Caco-2 (cell line): ENCODE data around the gene GCGR. TPM values are rescaled to one million over a fixed set of nuclear protein-coding genes. Genes with fewer than 3 reads are reported as not detected.

Experiments
- BruUV-seq: library from RNA; stranded (reverse); fragments of 400-500 nt; replicated peaks from 2 replicates; lab custom pipeline; 2021; lab: Mats Ljungman, UMichigan
- CTCF ChIA-PET: fragments of 300-600 bp; sonication (Branson Sonifier 250); formaldehyde crosslinking; loops from one replicate; lab custom pipeline; 2022; ENCODE audit warnings: antibody characterized with exemption; lab: Charles Lee
- POLR2A ChIA-PET: fragments of 300-600 bp; sonication (Branson Sonifier 250); formaldehyde crosslinking; loops from one replicate; lab custom pipeline; 2022; ENCODE audit warnings: antibody characterized with exemption; lab: Charles Lee
- DNase-seq, 2 experiments: peaks; one replicate each; pipeline versions ENCODE4 v3.0.0 to v3.0.0-alpha.2; 2020 to 2022
- H3K27me3 ChIP-seq: replicated peaks from 2 replicates; pipeline ENCODE4 v1.6.0; 2011; ENCODE audit warnings: low read length; ENCODE audit not compliant: control insufficient read depth, insufficient read depth
- H3K36me3 ChIP-seq: 2 replicates; pipeline ENCODE4 v1.5.1; 2011; ENCODE audit warnings: low read length; ENCODE audit not compliant: control insufficient read depth, insufficient read depth
- H3K4me1 ChIP-seq: fragments of 250-450 bp; sonication (Bioruptor Pico); 2 replicates; pipeline ENCODE4 v1.5.1; 2020; ENCODE audit warnings: mild to moderate bottlenecking
- H3K4me3 ChIP-seq: 2 replicates; pipeline ENCODE4 v1.5.1; 2011; ENCODE audit warnings: low read depth, mild to moderate bottlenecking, control low read depth, low read length
- H3K9me3 ChIP-seq: fragments of 250-450 bp; sonication (Bioruptor Pico); 2 replicates; pipeline ENCODE4 v1.5.1; 2020; ENCODE audit warnings: mild to moderate bottlenecking, moderate library complexity
- H3K27ac Mint-ChIP-seq: one replicate; pipeline ENCODE4 v1.8.0; 2022; ENCODE audit warnings: mixed read lengths; ENCODE audit not compliant: unreplicated experiment
- H3K27me3 Mint-ChIP-seq: one replicate; pipeline ENCODE4 v1.8.0; 2022; ENCODE audit warnings: mixed read lengths; ENCODE audit not compliant: insufficient read depth, unreplicated experiment
- H3K36me3 Mint-ChIP-seq: one replicate; pipeline ENCODE4 v1.8.0; 2022; ENCODE audit warnings: mild to moderate bottlenecking, mixed read lengths; ENCODE audit not compliant: insufficient read depth, unreplicated experiment
- H3K4me1 Mint-ChIP-seq: one replicate; pipeline ENCODE4 v1.8.0; 2022; ENCODE audit warnings: low read depth, mixed read lengths; ENCODE audit not compliant: unreplicated experiment
- H3K4me3 Mint-ChIP-seq: one replicate; pipeline ENCODE4 v1.8.0; 2022; ENCODE audit warnings: mild to moderate bottlenecking, moderate library complexity, mixed read lengths; ENCODE audit not compliant: unreplicated experiment
- H3K9me3 Mint-ChIP-seq: one replicate; pipeline ENCODE4 v1.8.0; 2022; ENCODE audit warnings: mixed read lengths; ENCODE audit not compliant: unreplicated experiment
- CTCF ChIP-seq, 2 experiments: fragments of 200-600 bp in 1 of 2; IDR thresholded peaks; 1 replicate in 1 of 2; 2 replicates in 1 of 2; pipeline versions ENCODE4 v1.5.1 to v1.8.0; 2011 to 2022; ENCODE audit warnings: antibody characterized with exemption in 1 of 2, control low read depth in 1 of 2, inconsistent platforms in 1 of 2, low read depth in 1 of 2, low read length in 1 of 2, mild to moderate bottlenecking in 1 of 2, moderate library complexity in 1 of 2; ENCODE audit not compliant: insufficient read depth in 1 of 2, severe bottlenecking in 1 of 2, unreplicated experiment in 1 of 2
- intact Hi-C: fragments of 100-400 bp; cut with micrococcal nuclease; formaldehyde crosslinking; loops from one replicate; pipeline ENCODE4 v1.10.0; 2022; ENCODE audit not compliant: unreplicated experiment
- total RNA-seq: library from RNA; stranded (reverse); gene quantifications from 2 replicates; pipeline ENCODE4 v1.2.3, GENCODE V29; 2022

Gene GCGR
- total RNA-seq, 1 experiment from 2014 or later, result 1.0 TPM

- DNase-seq, result no peak
- Mint-ChIP-seq H3K27ac (no peak overlapping the region), H3K4me3 (peak overlapping the region; percentile 25), H3K9me3 (peaks cover 9% of the 10 kb centered on the region), H3K27me3 (peaks cover 18% of the 10 kb centered on the region), H3K4me1 (peaks cover 6% of the 10 kb centered on the region), H3K36me3 (no peaks in the 10 kb centered on the region)
- BruUV-seq, result no TSS peak
- TF ChIP-seq CTCF (IDR thresholded peaks at IDR 0.05; ENCODE audit: insufficient read depth in 1 of 2, low read depth in 1 of 2, low read length in 1 of 2, severe bottlenecking in 1 of 2, unreplicated experiment in 1 of 2), result no peak
- Histone ChIP-seq H3K4me1 (peaks cover 14% of the 10 kb centered on the region), H3K4me3 (no peak overlapping the region), H3K36me3 (no peaks in the 10 kb centered on the region), H3K9me3 (no peaks in the 10 kb centered on the region), H3K27me3 (no peaks in the 10 kb centered on the region)
- intact Hi-C loops, result no loop called here
- POLR2A ChIA-PET, result no interaction called here
- CTCF ChIA-PET, result no interaction called here
These were observed 900 bp upstream of the GCGR start for GRCh38 chr17:81802856-81803643.

GRCh38 chr17:81804559-81805399, 829 bp downstream of the GCGR start:
- intact Hi-C loops, result no loop called here
- Histone ChIP-seq H3K27me3 (no peaks in the 10 kb centered on the region), H3K9me3 (no peaks in the 10 kb centered on the region), H3K4me1 (peaks cover 14% of the 10 kb centered on the region), H3K36me3 (no peaks in the 10 kb centered on the region), H3K4me3 (peak overlapping the region; percentile 32)
- ChIA-PET CTCF (interaction anchor here (0.6 to 0.9 kb wide), 3 partner anchors 70 to 146 kb away, joined by 3 to 11 read pairs (median 3); partner anchors contain the start of gene MRPL12), POLR2A (interaction anchor here (0.5 to 0.8 kb wide), 3 partner anchors 22 to 510 kb away, joined by 3 to 4 read pairs (median 4); partner anchors contain the start of genes MCRIP1 and SLC38A10)
- BruUV-seq, result no TSS peak
- Mint-ChIP-seq H3K36me3 (peaks cover 8% of the 10 kb centered on the region), H3K9me3 (peaks cover 10% of the 10 kb centered on the region), H3K27ac (no peak overlapping the region), H3K4me3 (peak overlapping the region; percentile 55), H3K4me1 (peaks cover 11% of the 10 kb centered on the region), H3K27me3 (peaks cover 24% of the 10 kb centered on the region)
- no peak for TF ChIP-seq CTCF (IDR thresholded peaks at IDR 0.05; ENCODE audit: insufficient read depth in 1 of 2, low read depth in 1 of 2, low read length in 1 of 2, severe bottlenecking in 1 of 2, unreplicated experiment in 1 of 2)
- DNase-seq, result no peak
